ELF-1 (cell line): ENCODE results near the gene ENPEP.

Experiments
- DNase-seq: peaks from one replicate; pipeline ENCODE4 v3.0.0-alpha.2; 2016; ENCODE audit warnings: low read depth, low spot score

ENPEP gene

DNA sequence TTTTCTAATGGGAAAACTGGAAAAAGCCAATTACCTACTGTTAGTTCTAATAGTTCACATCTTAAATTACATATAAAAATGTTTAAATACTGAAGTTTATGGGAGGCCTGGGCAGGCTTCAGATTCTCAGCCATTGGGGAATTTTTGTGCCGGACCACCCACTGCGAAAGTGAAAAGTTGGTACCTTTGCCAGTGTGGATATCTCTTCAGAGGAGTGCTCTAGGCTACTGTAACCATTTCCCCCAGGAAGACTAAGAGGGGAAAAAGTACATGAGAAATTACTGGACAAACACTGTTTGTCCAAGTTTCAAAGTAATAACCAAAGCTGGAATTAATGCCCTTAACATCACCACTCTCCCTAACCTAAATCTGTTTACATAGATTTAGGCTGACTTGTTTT is 126.1 kb downstream of the ENPEP start:
- no peak for DNase-seq

DNA sequence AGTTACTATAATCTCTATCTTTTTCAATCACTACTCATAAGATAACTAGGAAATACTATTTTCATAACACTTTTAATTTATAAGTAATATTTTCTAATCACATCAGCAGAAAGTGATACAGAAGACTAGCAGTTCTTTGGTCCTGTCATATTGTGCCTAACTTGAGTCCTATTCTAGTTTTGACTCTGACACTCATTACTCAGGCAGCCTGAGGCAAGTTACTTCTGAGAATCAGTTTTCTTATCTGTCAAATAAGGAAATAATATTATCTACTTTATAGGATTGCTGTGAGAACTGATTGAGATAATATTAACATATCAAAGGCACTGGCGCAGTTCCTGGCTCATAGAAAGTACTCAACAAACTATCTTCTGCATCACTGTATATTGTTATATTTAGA is 129.1 kb downstream of the ENPEP start:
- no peak for DNase-seq

DNA sequence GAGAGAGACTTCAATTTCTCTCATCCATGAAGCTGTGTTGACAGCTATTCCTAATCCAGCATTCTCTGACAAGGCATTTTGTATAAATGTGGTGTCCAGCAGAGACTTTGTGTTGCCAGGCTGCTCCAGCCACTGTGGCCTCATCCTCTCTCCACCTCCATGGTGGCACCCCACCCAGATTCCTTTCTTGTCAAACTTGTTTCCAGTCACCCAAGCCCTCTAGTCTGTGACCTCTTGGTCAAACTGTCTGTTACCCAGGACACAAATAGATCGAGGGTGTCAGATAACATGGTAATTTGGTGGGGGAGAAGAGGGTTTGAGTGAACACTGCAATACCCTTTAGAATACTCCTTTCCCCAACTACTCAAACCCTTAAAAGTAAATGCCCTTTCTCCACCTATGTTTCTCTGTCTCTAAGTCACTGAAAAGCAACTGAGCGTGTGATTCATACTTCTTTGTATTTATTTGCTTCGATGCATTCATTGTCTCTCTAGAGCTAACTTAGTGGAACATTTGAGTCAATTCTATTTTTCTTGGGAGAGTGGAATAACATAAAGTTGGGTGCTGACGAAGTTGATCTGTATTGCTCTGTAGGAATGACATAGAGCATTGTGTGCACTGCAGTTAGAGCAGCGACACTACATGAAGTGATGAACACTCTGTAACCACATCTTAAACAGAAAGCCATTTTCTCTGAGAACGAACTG is 133.2 kb downstream of the ENPEP start:
- peak; percentile 67 for DNase-seq

DNA sequence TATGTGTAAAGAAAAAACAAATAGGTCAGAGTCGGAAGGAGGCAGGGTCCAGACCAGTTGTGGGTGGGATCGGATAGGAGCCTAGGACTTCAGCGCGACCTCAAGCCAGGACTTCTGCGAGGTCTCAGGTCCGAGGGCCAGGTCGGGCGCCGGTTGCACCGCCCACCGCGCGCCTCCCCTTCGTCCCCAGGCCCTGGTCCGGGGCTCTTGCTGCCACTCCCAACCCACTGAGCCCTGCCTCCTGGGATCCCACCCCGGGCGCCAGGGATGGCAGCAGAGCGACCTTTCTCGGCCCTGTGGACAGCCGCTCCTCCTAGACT is 134.6 kb downstream of the ENPEP start:
- peak; percentile 68 for DNase-seq

DNA sequence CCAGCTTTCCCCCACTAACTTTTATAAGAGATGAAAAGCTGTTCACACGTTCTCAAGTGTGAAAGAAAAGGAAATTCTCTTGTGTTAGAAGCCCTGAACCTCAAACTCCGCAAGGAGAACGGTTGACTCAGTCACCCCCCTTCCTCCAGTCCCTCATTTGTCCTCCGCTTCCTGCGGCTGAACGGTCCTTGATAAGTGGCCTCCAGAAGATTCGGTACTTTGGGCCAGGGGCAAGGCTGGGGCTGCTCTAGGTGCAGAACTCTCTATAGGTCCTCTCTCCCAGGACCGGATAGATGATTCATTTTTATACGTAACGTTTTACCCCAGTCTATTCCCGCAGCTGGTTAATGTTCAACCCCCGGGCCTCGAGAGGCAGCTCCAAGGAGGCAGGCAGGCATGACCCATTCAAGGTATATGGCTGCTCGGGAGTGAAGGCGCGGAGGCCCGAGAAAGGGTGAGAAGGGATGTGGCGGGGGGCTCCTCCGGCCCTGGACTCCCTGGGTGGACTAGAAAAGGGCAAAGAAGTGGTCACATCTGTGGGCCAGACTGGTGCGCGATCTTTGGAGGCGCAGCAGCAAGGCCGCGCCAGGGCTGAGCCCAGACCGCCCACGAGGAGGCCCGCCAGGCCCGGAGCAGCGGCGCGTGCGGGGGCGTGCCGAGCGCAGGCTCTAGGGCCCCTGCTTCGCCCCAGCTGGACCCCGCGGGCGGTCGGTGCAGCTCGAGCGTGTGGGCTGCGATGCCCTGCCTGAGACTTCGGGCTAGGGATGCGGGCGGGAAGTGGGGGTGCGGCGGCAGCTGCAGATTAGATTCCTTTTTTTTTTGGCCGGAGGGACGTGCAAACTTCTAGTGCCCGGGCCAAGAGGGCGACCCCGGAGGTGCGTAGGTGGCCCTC is 135.2 kb downstream of the ENPEP start:
- DNase-seq = peak; percentile 59

DNA sequence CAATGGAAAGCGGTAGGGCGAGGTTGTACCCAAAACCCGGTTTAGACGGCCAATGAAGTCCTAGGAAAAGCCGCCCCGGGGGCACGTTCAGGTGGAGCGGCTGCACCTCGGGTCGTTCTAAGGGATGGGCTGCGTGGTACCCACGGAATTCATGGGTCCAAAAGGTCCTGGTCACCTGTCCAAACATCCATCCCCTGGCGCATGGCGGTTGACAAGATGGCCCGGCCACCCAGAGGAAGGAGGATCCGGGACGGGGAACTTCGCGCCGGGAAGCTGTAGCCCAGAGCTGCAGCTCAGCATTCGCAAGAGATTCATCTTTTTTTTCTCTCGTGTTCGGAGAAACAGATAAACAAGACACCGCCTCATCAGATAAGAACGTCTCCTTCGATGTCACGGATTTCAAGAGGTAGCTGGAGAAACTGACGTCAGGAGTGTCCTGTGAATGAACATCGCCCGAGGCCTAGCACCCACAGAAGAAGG is 136.1 kb downstream of the ENPEP start:
- no peak for DNase-seq

DNA sequence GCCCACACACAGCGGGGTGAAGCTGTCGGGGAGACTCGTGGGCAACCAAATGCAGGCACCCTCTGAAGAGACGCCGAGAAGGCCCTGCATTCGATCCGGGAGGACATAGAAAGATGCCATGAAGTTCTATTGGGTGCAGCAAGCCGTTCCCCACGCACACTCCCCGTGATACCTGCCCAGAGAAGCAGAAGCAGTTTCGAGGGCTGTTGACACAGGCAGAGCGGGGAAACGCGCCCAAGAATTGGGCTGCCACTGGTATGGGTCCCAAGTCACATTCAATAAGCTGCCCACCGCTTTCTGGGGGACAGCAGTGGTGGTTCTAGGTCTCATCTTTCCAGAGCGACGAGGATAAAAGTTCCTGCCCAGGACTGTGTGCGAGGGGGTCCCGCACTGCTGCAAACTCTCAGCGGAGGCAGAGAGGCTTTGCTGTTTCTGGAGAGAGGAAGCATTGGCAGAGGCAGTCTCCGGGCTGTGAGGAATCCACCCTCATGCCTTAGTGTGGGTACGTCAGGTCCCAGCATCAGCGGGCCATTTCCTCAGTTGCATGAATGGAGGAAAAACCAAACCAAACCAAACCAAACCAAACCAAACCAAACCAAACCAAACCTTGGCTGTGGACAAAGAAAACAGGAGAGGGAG is 136.8 kb downstream of the ENPEP start:
- DNase-seq = peak; percentile 66

DNA sequence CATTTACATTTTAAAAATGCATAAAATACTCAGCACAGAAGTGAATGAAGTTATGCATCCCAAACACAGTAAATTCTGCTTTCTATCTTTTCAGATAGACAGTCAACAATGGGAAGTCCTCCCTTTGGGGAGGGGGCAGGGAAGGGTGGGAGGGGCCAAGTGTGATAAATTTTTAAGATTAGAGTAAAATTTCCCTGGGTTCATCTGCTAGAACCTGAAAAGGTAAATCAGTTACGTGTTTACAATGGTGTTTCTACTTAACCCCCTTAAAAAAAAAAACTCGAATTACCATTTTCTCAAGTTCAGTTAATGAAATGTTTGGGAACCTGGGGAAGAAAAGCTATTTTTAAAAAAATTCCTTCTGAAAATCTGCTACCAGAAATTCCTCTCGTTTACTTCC is 137.8 kb downstream of the ENPEP start:
- DNase-seq = no peak

DNA sequence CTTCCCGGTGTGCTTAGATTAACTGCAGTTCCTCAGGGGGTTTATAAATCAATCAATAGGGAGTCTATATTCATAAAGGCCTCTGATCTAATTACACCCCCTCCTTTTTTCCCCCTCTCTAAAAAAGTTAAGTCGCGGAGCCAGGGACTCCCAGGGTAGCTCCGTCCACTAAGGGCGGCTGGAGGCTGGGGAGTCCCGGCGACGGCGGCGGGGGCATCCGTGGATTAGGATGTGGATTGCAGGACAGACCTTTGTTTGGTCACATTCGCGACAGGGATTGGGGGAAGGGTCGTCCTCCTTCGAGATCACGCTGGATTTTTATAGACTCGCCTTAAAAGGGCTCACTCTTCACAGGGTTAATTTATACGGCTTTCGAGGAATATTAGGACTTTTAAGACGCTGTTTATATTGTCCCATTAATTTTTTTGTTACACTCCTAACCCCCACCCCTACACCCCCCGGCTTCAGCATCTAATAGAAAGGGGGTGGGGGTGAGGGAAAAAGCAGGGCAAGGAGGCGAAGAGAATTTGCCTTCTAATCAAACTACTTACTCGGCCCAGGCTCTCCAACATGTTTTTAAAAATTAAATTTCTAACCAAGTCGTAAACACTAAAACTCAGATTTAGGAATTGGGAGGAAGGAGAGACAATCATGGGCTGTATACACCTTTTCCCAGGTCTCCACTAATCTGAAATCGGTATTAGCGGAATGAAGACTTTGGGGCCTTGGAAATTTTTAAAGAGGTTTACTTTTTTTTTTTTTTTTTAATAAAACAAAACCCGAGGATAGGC is 138.4 kb downstream of the ENPEP start:
- DNase-seq = peak; percentile 92
